Ishikawa (cell line): Measurements from ENCODE around the gene SCGB1A1.

Source experiments
- CEBPB ChIP-seq: IDR thresholded peaks from 2 replicates; pipeline ENCODE4 v1.6.1; 2012
- CREB1 ChIP-seq: IDR thresholded peaks from 2 replicates; pipeline ENCODE4 v1.6.1; 2012; ENCODE audit warnings: low read depth
- EGR1 ChIP-seq: IDR thresholded peaks from 2 replicates; pipeline ENCODE4 v1.6.1; 2012
- EP300 ChIP-seq: IDR thresholded peaks from 2 replicates; pipeline ENCODE4 v1.6.1; 2012; ENCODE audit warnings: borderline replicate concordance
- FOXM1 ChIP-seq: IDR thresholded peaks from 2 replicates; pipeline ENCODE4 v1.6.1; 2012; ENCODE audit warnings: low read depth, borderline replicate concordance
- NFIC ChIP-seq: IDR thresholded peaks from 2 replicates; pipeline ENCODE4 v1.6.1; 2012
- RAD21 ChIP-seq: IDR thresholded peaks from 2 replicates; pipeline ENCODE4 v1.6.1; 2012; ENCODE audit warnings: low read depth
- TAF1 ChIP-seq: IDR thresholded peaks from 2 replicates; pipeline ENCODE4 v1.6.1; 2012; ENCODE audit warnings: low read depth, mild to moderate bottlenecking
- TCF12 ChIP-seq: IDR thresholded peaks from 2 replicates; pipeline ENCODE4 v1.6.1; 2012; ENCODE audit warnings: low read depth
- TEAD4 ChIP-seq: IDR thresholded peaks from 2 replicates; pipeline ENCODE4 v1.6.1; 2012
- YY1 ChIP-seq: IDR thresholded peaks from 2 replicates; pipeline ENCODE4 v1.6.1; 2012; ENCODE audit warnings: low read depth
- ZBTB7A ChIP-seq: IDR thresholded peaks from 2 replicates; pipeline ENCODE4 v1.6.1; 2012; ENCODE audit warnings: low read depth
- TF ChIP-seq, protein P1 (sequence below): IDR thresholded peaks from 2 replicates; pipeline ENCODE4 v1.6.1; 2012; ENCODE audit warnings: low read depth, mild to moderate bottlenecking
- TF ChIP-seq, protein P2 (sequence below): IDR thresholded peaks from 2 replicates; pipeline ENCODE4 v1.6.1; 2012
- TF ChIP-seq, protein P3 (sequence below): IDR thresholded peaks from 2 replicates; pipeline ENCODE4 v1.6.1; 2012

Gene SCGB1A1

DNA sequence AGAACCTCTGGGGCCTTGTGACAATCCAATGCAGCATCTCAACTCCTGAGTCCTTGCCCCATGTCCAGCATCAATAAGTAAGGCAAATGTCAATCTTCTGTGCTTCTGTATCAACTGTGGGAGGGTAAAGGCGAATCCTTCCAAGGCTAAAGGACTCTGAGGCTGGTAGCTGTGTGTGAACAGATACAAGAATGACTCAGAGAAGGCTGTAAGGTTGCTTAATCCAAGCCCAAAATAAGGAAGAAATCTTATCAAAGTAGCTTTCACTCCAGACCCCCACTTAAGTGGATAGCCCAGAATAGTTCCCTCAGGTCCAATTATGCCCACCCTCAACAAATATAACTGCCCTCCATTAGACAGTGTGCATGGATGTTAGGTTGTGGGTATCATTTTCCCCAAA is 28.1 kb upstream of the SCGB1A1 start:
- TF ChIP-seq EP300 = no peak
- no peak for TF ChIP-seq TCF12
- TF ChIP-seq, protein P1, sequence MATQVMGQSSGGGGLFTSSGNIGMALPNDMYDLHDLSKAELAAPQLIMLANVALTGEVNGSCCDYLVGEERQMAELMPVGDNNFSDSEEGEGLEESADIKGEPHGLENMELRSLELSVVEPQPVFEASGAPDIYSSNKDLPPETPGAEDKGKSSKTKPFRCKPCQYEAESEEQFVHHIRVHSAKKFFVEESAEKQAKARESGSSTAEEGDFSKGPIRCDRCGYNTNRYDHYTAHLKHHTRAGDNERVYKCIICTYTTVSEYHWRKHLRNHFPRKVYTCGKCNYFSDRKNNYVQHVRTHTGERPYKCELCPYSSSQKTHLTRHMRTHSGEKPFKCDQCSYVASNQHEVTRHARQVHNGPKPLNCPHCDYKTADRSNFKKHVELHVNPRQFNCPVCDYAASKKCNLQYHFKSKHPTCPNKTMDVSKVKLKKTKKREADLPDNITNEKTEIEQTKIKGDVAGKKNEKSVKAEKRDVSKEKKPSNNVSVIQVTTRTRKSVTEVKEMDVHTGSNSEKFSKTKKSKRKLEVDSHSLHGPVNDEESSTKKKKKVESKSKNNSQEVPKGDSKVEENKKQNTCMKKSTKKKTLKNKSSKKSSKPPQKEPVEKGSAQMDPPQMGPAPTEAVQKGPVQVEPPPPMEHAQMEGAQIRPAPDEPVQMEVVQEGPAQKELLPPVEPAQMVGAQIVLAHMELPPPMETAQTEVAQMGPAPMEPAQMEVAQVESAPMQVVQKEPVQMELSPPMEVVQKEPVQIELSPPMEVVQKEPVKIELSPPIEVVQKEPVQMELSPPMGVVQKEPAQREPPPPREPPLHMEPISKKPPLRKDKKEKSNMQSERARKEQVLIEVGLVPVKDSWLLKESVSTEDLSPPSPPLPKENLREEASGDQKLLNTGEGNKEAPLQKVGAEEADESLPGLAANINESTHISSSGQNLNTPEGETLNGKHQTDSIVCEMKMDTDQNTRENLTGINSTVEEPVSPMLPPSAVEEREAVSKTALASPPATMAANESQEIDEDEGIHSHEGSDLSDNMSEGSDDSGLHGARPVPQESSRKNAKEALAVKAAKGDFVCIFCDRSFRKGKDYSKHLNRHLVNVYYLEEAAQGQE = no peak
- TF ChIP-seq, protein P2, sequence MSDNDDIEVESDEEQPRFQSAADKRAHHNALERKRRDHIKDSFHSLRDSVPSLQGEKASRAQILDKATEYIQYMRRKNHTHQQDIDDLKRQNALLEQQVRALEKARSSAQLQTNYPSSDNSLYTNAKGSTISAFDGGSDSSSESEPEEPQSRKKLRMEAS = no peak
- no peak for TF ChIP-seq TEAD4
- TF ChIP-seq TAF1 = no peak

DNA sequence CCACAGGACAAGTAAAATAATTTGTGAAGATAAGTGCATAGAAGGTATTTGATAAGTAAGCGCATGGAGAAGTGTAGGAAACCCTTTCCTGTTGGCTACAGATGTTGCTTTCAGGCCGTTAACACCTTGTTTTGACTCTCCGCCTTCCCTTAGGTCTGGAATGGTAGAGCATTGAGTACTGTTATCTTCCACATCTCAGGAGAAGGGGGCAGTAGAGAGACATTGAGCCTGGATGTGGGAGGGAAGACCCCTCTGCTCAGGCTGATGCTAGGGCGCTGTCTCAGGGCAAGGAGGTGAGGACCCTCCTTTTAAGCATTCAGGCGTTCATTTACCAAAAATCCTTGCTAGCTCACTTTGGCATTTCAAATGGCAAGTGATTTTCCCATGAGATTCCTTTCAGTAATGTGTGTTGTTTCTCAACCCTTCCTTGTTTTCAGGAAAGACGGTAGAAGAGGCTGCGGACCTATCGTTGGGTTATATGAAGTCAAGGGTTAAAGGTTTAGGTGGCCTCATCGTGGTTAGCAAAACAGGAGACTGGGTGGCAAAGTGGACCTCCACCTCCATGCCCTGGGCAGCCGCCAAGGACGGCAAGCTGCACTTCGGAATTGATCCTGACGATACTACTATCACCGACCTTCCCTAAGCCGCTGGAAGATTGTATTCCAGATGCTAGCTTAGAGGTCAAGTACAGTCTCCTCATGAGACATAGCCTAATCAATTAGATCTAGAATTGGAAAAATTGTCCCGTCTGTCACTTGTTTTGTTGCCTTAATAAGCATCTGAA is 27.0 kb upstream of the SCGB1A1 start:
- no peak for TF ChIP-seq EGR1
- TF ChIP-seq, protein P2 = no peak
- TF ChIP-seq, protein P3, sequence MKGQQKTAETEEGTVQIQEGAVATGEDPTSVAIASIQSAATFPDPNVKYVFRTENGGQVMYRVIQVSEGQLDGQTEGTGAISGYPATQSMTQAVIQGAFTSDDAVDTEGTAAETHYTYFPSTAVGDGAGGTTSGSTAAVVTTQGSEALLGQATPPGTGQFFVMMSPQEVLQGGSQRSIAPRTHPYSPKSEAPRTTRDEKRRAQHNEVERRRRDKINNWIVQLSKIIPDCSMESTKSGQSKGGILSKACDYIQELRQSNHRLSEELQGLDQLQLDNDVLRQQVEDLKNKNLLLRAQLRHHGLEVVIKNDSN = no peak
- TF ChIP-seq, protein P1 = no peak
- no peak for TF ChIP-seq CREB1
- TF ChIP-seq CEBPB = no peak
- TF ChIP-seq TAF1 = no peak
- TF ChIP-seq NFIC = no peak
- TF ChIP-seq FOXM1 = no peak
- no peak for TF ChIP-seq EP300
- TF ChIP-seq TEAD4 = no peak
- no peak for TF ChIP-seq TCF12
- no peak for TF ChIP-seq YY1
- no peak for TF ChIP-seq RAD21
- no peak for TF ChIP-seq ZBTB7A

DNA sequence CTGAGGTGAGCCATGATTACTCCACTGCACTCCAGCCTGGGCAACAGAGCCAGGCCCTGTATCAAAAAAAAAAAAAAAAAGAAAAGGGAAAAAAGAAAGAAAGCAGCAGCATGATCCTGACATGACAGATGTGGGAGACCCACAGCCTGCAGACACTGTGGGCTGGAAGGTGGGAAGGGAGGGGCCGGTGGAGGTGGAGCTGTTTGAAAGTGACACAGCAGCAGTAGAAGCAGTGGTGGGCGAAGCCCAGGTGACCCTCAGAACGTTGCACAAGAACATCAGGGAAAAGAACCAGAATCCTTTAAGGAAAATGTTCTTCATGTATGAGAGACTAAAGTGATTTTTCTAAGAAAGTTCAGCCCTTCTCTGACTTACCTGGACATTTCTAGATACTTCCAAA is 26.3 kb upstream of the SCGB1A1 start:
- TF ChIP-seq EP300 = no peak
- no peak for TF ChIP-seq YY1
- TF ChIP-seq TAF1 = no peak
- no peak for TF ChIP-seq EGR1

DNA sequence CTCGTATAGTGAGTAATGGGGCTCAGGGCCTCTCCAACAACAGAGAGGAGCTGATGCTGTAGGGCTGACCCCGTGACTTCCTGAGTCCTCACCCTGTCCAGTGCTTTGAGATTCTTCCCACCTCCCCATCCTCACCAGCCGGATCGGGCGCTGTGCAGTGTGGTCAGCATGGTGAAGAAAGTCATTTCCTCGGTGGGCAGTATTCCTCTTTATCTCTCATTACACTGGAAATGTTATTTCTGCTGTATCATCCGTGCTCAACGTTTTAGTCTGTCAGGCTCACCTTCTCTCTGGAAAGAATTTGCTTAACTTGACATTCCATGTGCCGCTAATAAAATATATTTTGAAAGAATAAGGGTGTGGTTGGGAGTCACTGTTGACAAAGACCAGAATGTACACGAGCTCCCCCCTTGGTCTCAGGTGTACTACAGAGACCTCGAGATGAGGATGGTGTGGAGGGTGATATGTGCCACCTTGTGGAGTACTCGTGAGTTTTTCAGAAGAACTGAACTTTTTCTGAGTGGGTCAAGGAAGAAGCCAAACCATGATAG is 25.7 kb upstream of the SCGB1A1 start:
- TF ChIP-seq, protein P2 = no peak
- TF ChIP-seq RAD21 (peak; percentile 13; the same call in 1 of the 2 replicates), NFIC (no peak), YY1 (no peak), EGR1 (no peak)

DNA sequence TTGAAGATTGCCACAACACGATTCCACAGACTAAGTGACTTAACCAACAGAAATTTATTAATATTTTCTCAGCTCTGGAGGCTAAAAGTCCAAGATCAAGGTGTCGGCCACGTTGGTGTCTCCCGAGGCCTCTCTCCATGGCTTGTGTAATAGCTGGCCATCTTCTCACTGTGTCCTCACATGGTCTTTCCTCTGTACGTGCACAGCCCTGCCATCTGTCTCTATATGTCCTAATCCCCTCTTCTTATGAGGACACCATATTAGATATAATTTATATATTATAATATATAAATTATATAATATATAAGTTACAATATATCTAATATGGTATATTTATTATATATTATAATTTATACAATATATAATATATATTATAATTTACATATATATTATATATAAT is 25.1 kb upstream of the SCGB1A1 start:
- TF ChIP-seq RAD21 = no peak
- no peak for TF ChIP-seq CEBPB
- TF ChIP-seq EGR1 = no peak
- no peak for TF ChIP-seq TCF12
- no peak for TF ChIP-seq TAF1

DNA sequence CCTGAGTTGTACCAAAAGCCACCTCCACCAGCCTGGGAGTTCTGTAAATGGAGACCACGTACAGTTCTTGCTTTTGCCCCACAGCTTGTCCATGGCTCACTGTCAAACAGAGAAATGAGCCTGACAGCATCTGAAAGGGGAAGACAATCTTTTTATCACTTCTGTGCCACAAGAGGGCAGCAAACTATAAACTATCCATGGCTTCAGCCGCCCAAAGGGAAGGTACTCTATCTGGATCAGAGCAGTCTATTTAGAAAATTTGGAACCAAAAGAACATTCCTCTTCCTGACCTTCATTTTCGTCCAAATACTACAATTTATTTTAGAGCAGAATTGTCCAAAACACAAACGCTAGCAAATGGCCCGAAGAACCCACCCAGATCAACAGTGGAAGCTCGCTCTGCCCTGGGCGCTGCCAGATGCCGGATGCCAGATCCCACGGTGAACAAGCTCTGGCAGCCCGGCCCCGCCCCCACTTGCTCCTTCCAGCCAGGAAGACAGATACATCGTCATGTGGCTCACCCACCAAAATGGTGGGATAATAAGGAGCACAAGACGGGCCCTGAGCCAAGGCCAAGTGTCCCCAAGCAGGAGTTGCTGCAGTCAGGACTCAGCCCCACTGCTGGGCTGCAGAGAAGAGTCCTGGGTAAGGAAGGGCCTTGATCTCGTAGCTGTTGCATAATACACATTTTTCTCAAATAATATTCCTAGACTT is 23.9 kb upstream of the SCGB1A1 start:
- no peak for TF ChIP-seq EP300
- no peak for TF ChIP-seq EGR1
- no peak for TF ChIP-seq FOXM1
- no peak for TF ChIP-seq TEAD4
- no peak for TF ChIP-seq TCF12
- TF ChIP-seq RAD21 = peak; percentile 92
